Measurements from ENCODE around the gene BCL10.

Gene BCL10

GRCh38 chr1:85296980-85297379, 20.5 kb upstream of the BCL10 start:
- Histone ChIP-seq H3K27me3 (ENCODE audit: control insufficient read depth, low read length) (peaks cover 27% of the 10 kb centered on the region), H3K79me2 (ENCODE audit: control insufficient read depth, low read length) (no peaks in the 10 kb centered on the region), H3K4me3 (ENCODE audit: low read length) (no peak overlapping the region), H3K9me2 (replicated peaks; ENCODE audit: control insufficient read depth, low read length) (no peaks in the 10 kb centered on the region), H3K4me2 (ENCODE audit: low read length) (no peak overlapping the region), H3K9me3 (ENCODE audit: control insufficient read depth, insufficient read depth, low read length) (no peaks in the 10 kb centered on the region), H3K36me3 (ENCODE audit: control insufficient read depth, low read length) (no peaks in the 10 kb centered on the region), H3K27ac (ENCODE audit: low read depth, low read length) (no peak overlapping the region), H3F3A (ENCODE audit: control insufficient read depth, insufficient read depth) (no peaks in the 10 kb centered on the region), H4K20me1 (ENCODE audit: control insufficient read depth, insufficient read depth, low read depth, low read length) (no peaks in the 10 kb centered on the region; the same call in 1 of the 2 replicates), H3K4me1 (ENCODE audit: control insufficient read depth, low read length) (peaks cover 8% of the 10 kb centered on the region)
- TF ChIP-seq EZH2phosphoT487 (IDR thresholded peaks at IDR 0.05; ENCODE audit: borderline replicate concordance, low read length) (no peak), CTCF (IDR thresholded peaks at IDR 0.05; ENCODE audit: low read depth, low read length, poor library complexity, severe bottlenecking) (no peak)

GRCh38 chr1:85295654-85296053, 19.2 kb upstream of the BCL10 start:
- H3K4me1 ChIP-seq (ENCODE audit: control insufficient read depth, low read length) = peaks cover 13% of the 10 kb centered on the region
- TF ChIP-seq EZH2phosphoT487 (IDR thresholded peaks at IDR 0.05; ENCODE audit: borderline replicate concordance, low read length) (no peak), CTCF (IDR thresholded peaks at IDR 0.05; ENCODE audit: low read depth, low read length, poor library complexity, severe bottlenecking) (no peak)
- no peak overlapping the region for H3K4me3 ChIP-seq (ENCODE audit: low read length)
- H3F3A ChIP-seq (ENCODE audit: control insufficient read depth, insufficient read depth) = no peaks in the 10 kb centered on the region
- no peaks in the 10 kb centered on the region for H3K9me2 ChIP-seq (replicated peaks; ENCODE audit: control insufficient read depth, low read length)
- no peak overlapping the region for H3K27ac ChIP-seq (ENCODE audit: low read depth, low read length)
- no peak overlapping the region for H3K4me2 ChIP-seq (ENCODE audit: low read length)
- H3K79me2 ChIP-seq (ENCODE audit: control insufficient read depth, low read length) = no peaks in the 10 kb centered on the region
- H3K36me3 ChIP-seq (ENCODE audit: control insufficient read depth, low read length) = no peaks in the 10 kb centered on the region
- no peaks in the 10 kb centered on the region; the same call in 1 of the 2 replicates for H4K20me1 ChIP-seq (ENCODE audit: control insufficient read depth, insufficient read depth, low read depth, low read length)
- H3K9me3 ChIP-seq (ENCODE audit: control insufficient read depth, insufficient read depth, low read length) = no peaks in the 10 kb centered on the region
- H3K27me3 ChIP-seq (ENCODE audit: control insufficient read depth, low read length) = peaks cover 27% of the 10 kb centered on the region

GRCh38 chr1:85295006-85295431, 18.6 kb upstream of the BCL10 start:
- TF ChIP-seq EZH2phosphoT487 (IDR thresholded peaks at IDR 0.05; ENCODE audit: borderline replicate concordance, low read length) (no peak), CTCF (IDR thresholded peaks at IDR 0.05; ENCODE audit: low read depth, low read length, poor library complexity, severe bottlenecking) (no peak)

More at GRCh38 chr1:85295006-85295431, 18.6 kb upstream of the BCL10 start:
- Histone ChIP-seq H3K4me2 (ENCODE audit: low read length) (no peak overlapping the region), H3K9me2 (replicated peaks; ENCODE audit: control insufficient read depth, low read length) (no peaks in the 10 kb centered on the region), H3K9me3 (ENCODE audit: control insufficient read depth, insufficient read depth, low read length) (no peaks in the 10 kb centered on the region), H3K36me3 (ENCODE audit: control insufficient read depth, low read length) (no peaks in the 10 kb centered on the region), H3K4me3 (ENCODE audit: low read length) (no peak overlapping the region), H3K27ac (ENCODE audit: low read depth, low read length) (no peak overlapping the region), H3F3A (ENCODE audit: control insufficient read depth, insufficient read depth) (no peaks in the 10 kb centered on the region), H3K4me1 (ENCODE audit: control insufficient read depth, low read length) (peaks cover 19% of the 10 kb centered on the region), H3K79me2 (ENCODE audit: control insufficient read depth, low read length) (no peaks in the 10 kb centered on the region), H4K20me1 (ENCODE audit: control insufficient read depth, insufficient read depth, low read depth, low read length) (no peaks in the 10 kb centered on the region; the same call in 1 of the 2 replicates), H3K27me3 (ENCODE audit: control insufficient read depth, low read length) (peaks cover 27% of the 10 kb centered on the region)
